Measurements from ENCODE around the gene KCNMA1. TPM values are rescaled to one million over a fixed set of nuclear protein-coding genes. Genes with fewer than 3 reads are reported as not detected.

Gene KCNMA1
- total RNA-seq, 1 donor from 2014 or later = 15.8 TPM

- FAIRE-seq = no peak
- peaks cover 1% of the 10 kb centered on the region for H3K36me3 ChIP-seq (ENCODE audit: control insufficient read depth, insufficient read depth, low read length)
- DNase-seq (ENCODE audit: low read depth) = no peak
- no peak overlapping the region for H3K4me3 ChIP-seq (ENCODE audit: low read depth, low read length)
- no peak for TF ChIP-seq CTCF (IDR thresholded peaks at IDR 0.05; ENCODE audit: insufficient read depth, low read length, severe bottlenecking)
- H3K27me3 ChIP-seq (ENCODE audit: control insufficient read depth, insufficient read depth, low read length) = no peaks in the 10 kb centered on the region
Measured at GRCh38 chr10:77073663-77073960, 564.0 kb downstream of the KCNMA1 start.

- Histone ChIP-seq H3K27me3 (ENCODE audit: control insufficient read depth, insufficient read depth, low read length) (no peaks in the 10 kb centered on the region), H3K36me3 (ENCODE audit: control insufficient read depth, insufficient read depth, low read length) (peaks cover 1% of the 10 kb centered on the region), H3K4me3 (ENCODE audit: low read depth, low read length) (no peak overlapping the region)
- DNase-seq (ENCODE audit: low read depth) (no peak), FAIRE-seq (peak; percentile 82)
- TF ChIP-seq CTCF (IDR thresholded peaks at IDR 0.05; ENCODE audit: insufficient read depth, low read length, severe bottlenecking) = no peak
Measured at GRCh38 chr10:77072836-77073662, 564.6 kb downstream of the KCNMA1 start.

- Histone ChIP-seq H3K36me3 (ENCODE audit: control insufficient read depth, insufficient read depth, low read length) (peaks cover 1% of the 10 kb centered on the region), H3K4me3 (ENCODE audit: low read depth, low read length) (no peak overlapping the region), H3K27me3 (ENCODE audit: control insufficient read depth, insufficient read depth, low read length) (no peaks in the 10 kb centered on the region)
- FAIRE-seq (no peak), DNase-seq (ENCODE audit: low read depth) (no peak)
- no peak for TF ChIP-seq CTCF (IDR thresholded peaks at IDR 0.05; ENCODE audit: insufficient read depth, low read length, severe bottlenecking)
Measured at GRCh38 chr10:77072361-77072835, 565.2 kb downstream of the KCNMA1 start.

- FAIRE-seq (peak; percentile 47), DNase-seq (ENCODE audit: low read depth) (no peak)
- peaks cover 1% of the 10 kb centered on the region for H3K36me3 ChIP-seq (ENCODE audit: control insufficient read depth, insufficient read depth, low read length)
- H3K27me3 ChIP-seq (ENCODE audit: control insufficient read depth, insufficient read depth, low read length) = no peaks in the 10 kb centered on the region
- TF ChIP-seq CTCF (IDR thresholded peaks at IDR 0.05; ENCODE audit: insufficient read depth, low read length, severe bottlenecking) = no peak
- no peak overlapping the region for H3K4me3 ChIP-seq (ENCODE audit: low read depth, low read length)
Measured at GRCh38 chr10:77071956-77072355, 565.7 kb downstream of the KCNMA1 start.

GRCh38 chr10:77071001-77071511 lies 566.6 kb downstream of the KCNMA1 start:
- Histone ChIP-seq H3K27me3 (ENCODE audit: control insufficient read depth, insufficient read depth, low read length) (no peaks in the 10 kb centered on the region), H3K4me3 (ENCODE audit: low read depth, low read length) (no peak overlapping the region), H3K36me3 (ENCODE audit: control insufficient read depth, insufficient read depth, low read length) (peaks cover 1% of the 10 kb centered on the region)
- DNase-seq (ENCODE audit: low read depth) = no peak
- peak; percentile 68 for FAIRE-seq
- TF ChIP-seq CTCF (IDR thresholded peaks at IDR 0.05; ENCODE audit: insufficient read depth, low read length, severe bottlenecking) = no peak

Measured in bronchial epithelial cell (primary cell).